NCI-H345 treated with DMSO at 0.1 percent for 48 hours (cell line): ENCODE measurements around the gene CASP6.

Source experiments
- DNase-seq: peaks from one replicate; lab custom pipeline; 2025; ENCODE audit not compliant: unreplicated experiment; lab: John Stamatoyannopoulos, UW

The CASP6 gene

GRCh38 chr4:109673303-109673702 lies 29.9 kb downstream of the CASP6 start:
- DNase-seq = no peak

- no peak for DNase-seq
Measured at GRCh38 chr4:109672169-109672930, 30.9 kb downstream of the CASP6 start.

GRCh38 chr4:109671350-109671749 lies 31.9 kb downstream of the CASP6 start:
- DNase-seq = no peak

- DNase-seq = no peak
Measured at GRCh38 chr4:109665783-109666485, 37.3 kb downstream of the CASP6 start.

- DNase-seq = no peak
Measured at GRCh38 chr4:109662771-109663170, 40.5 kb downstream of the CASP6 start.

- no peak for DNase-seq
Measured at GRCh38 chr4:109662116-109662515, 41.1 kb downstream of the CASP6 start.

- peak; percentile 0 for DNase-seq
Measured at GRCh38 chr4:109658871-109659410, 44.3 kb downstream of the CASP6 start.

- DNase-seq = no peak
Measured at GRCh38 chr4:109657854-109658418, 45.3 kb downstream of the CASP6 start.

GRCh38 chr4:109655396-109655795 lies 47.8 kb downstream of the CASP6 start:
- DNase-seq = no peak

GRCh38 chr4:109649872-109650271 lies 53.4 kb downstream of the CASP6 start:
- no peak for DNase-seq

- DNase-seq = no peak
Measured at GRCh38 chr4:109648997-109649575, 54.2 kb downstream of the CASP6 start.

GRCh38 chr4:109648266-109648996 lies 54.8 kb downstream of the CASP6 start:
- no peak for DNase-seq

- DNase-seq = no peak
Measured at GRCh38 chr4:109645874-109646710, 57.2 kb downstream of the CASP6 start.

GRCh38 chr4:109640644-109641043 lies 62.6 kb downstream of the CASP6 start:
- DNase-seq = no peak
